OCI-LY7 (cell line): Measurements from ENCODE around the gene CUX1.

Source experiments
- CTCF ChIP-seq: fragments of 200-600 bp; sonication (generic); conservative IDR thresholded peaks from 2 replicates; pipeline ENCODE4 v1.5.1; 2014; ENCODE audit warnings: mild to moderate bottlenecking, antibody characterized with exemption, low read length, moderate library complexity, mixed read lengths
- EZH2phosphoT487 ChIP-seq: fragments of 200-600 bp; sonication (generic); IDR thresholded peaks from 2 replicates; pipeline ENCODE4 v1.6.1; 2018; ENCODE audit warnings: low read depth, borderline replicate concordance, mild to moderate bottlenecking, mixed run types, antibody characterized with exemption, low read length, moderate library complexity, mixed read lengths

GRCh38 chr7:102180727-102181126 lies 363.3 kb downstream of the CUX1 start:
- no peak for TF ChIP-seq CTCF
- no peak for TF ChIP-seq EZH2phosphoT487
